Measurements from ENCODE around the gene TIGD6. TPM values are rescaled to one million over a fixed set of nuclear protein-coding genes. Genes with fewer than 3 reads are reported as not detected.
A peak's percentile ranks its signal among the peaks of the same experiment; 100 is the strongest.

TIGD6 gene
- total and polyA plus RNA-seq, 10 of the 15 experiments (the other 5 are each of a cell fraction or from before 2014, with no cell fraction given): 0.84 to 4.1 (median 2.7) TPM

DNA sequence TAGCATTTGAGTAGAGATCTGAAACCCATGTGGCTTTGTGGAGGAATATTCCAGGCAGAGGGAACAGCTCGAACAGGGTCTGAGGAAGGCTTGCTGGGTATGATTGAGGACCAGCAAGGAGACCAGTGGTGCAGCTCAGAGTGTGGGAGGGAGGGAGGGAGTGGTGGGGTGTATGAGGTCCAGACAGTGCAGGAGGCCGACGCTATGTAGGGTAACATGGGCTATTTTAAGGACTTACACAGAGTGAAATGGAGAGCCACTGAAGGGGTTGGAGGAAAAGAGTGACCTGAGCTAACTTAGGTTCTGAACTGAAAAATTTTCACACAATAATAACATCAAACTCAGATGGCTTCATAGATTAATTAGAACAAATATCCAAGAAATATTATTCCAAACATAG, 42.0 kb upstream of the TIGD6 start:
- Histone ChIP-seq H3K36me3 (ENCODE audit: control insufficient read depth in 2 of 2, insufficient read depth in 2 of 2, low read length in 1 of 2) (peaks cover 34% of the 10 kb centered on the region in 2 experiments), H4K20me1 (ENCODE audit: control insufficient read depth, insufficient read depth) (no peaks in the 10 kb centered on the region), H3K4me2 (ENCODE audit: control insufficient read depth, insufficient read depth) (no peak overlapping the region), H3K79me2 (ENCODE audit: control insufficient read depth, insufficient read depth, low read length) (no peaks in the 10 kb centered on the region), H3K27me3 (replicated peaks in 1 of 2; ENCODE audit: control insufficient read depth in 2 of 2, insufficient read depth in 2 of 2, low read length in 1 of 2) (no peaks in the 10 kb centered on the region), H3K9ac (ENCODE audit: control insufficient read depth, insufficient read depth, low read length) (no peak overlapping the region), H3K27ac (ENCODE audit: control insufficient read depth, insufficient read depth) (no peak overlapping the region), H3K9me3 (replicated peaks; ENCODE audit: control insufficient read depth, insufficient read depth, low read length) (no peaks in the 10 kb centered on the region), H3K4me3 (no peak overlapping the region), H2AFZ (ENCODE audit: control insufficient read depth, low read depth, low read length) (no peak overlapping the region), H3K4me1 (ENCODE audit: control insufficient read depth, insufficient read depth, low read length) (no peaks in the 10 kb centered on the region)
- ATAC-seq: no peak
- peak; percentile 18 for FAIRE-seq
- POLR2A ChIA-PET: no interaction called here
- CTCF ChIA-PET: no interaction called here
- SMC1A ChIA-PET (ENCODE audit: uncharacterized antibody, unreplicated experiment): no interaction called here
- RAD21 ChIA-PET (ENCODE audit: unreplicated experiment): no interaction called here
- DNase-seq (ENCODE audit: low read depth, low spot score): no peak
- intact Hi-C loops (cut with micrococcal nuclease; ENCODE audit: unreplicated experiment) (no loop called here), in situ Hi-C loops (cut with MboI) (no loop called here)
- BruUV-seq (replicated peaks): no TSS peak
- WGBS (ENCODE audit: insufficient coverage, insufficient replicate concordance, low lambda C conversion rate, missing lambda C conversion rate): 100% methylated on average over 3 of the region's 3 CpGs
- TF ChIP-seq SIX5 (IDR thresholded peaks at IDR 0.05; ENCODE audit: low read depth, low read length, severe bottlenecking) (no peak), JUNB (IDR thresholded peaks at IDR 0.05) (no peak), HDGF (IDR thresholded peaks at IDR 0.05) (no peak), SUZ12 (IDR thresholded peaks at IDR 0.05; ENCODE audit: unreplicated experiment) (no peak), SMARCA5 (IDR thresholded peaks at IDR 0.05) (no peak), POLR2AphosphoS2 (IDR thresholded peaks at IDR 0.05; ENCODE audit: low read depth, low read length) (no peak)
- TF ChIP-seq, protein P1, sequence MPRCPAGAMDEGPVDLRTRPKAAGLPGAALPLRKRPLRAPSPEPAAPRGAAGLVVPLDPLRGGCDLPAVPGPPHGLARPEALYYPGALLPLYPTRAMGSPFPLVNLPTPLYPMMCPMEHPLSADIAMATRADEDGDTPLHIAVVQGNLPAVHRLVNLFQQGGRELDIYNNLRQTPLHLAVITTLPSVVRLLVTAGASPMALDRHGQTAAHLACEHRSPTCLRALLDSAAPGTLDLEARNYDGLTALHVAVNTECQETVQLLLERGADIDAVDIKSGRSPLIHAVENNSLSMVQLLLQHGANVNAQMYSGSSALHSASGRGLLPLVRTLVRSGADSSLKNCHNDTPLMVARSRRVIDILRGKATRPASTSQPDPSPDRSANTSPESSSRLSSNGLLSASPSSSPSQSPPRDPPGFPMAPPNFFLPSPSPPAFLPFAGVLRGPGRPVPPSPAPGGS (IDR thresholded peaks at IDR 0.05; ENCODE audit: borderline replicate concordance, insufficient read depth, low read depth, low read length, poor library complexity, severe bottlenecking): no peak

DNA sequence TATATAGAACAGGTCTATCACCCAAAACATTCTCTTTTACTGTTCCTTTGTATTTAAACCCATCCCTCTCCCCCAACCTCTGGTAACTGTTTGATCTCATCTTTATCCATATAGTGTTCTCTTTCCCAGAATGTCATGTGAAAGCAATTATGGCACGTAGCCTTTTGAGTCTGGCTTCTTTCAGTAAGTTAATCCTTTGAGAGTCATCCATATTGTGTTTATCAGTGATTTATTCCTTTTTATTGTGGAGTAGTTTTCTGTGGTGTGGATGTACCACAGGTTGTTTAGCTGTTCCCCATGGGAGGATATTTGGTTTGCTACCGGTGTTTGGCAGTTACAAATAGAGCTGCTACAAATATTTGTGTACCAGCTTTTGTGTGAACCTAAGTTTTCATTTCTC, 38.1 kb upstream of the TIGD6 start:
- RAD21 ChIA-PET (ENCODE audit: unreplicated experiment): no interaction called here
- H4K20me1 ChIP-seq (ENCODE audit: control insufficient read depth, insufficient read depth): no peaks in the 10 kb centered on the region
- no peak overlapping the region for H2AFZ ChIP-seq (ENCODE audit: control insufficient read depth, low read depth, low read length)
- H3K27ac ChIP-seq (ENCODE audit: control insufficient read depth, insufficient read depth): no peak overlapping the region
- no peaks in the 10 kb centered on the region for H3K27me3 ChIP-seq (replicated peaks in 1 of 2; ENCODE audit: control insufficient read depth in 2 of 2, insufficient read depth in 2 of 2, low read length in 1 of 2)
- POLR2A ChIA-PET: no interaction called here
- WGBS (ENCODE audit: insufficient coverage, insufficient replicate concordance, low lambda C conversion rate, missing lambda C conversion rate): 67% methylated on average over 2 of the region's 2 CpGs
- DNase-seq (ENCODE audit: low read depth, low spot score) (no peak), ATAC-seq (no peak), FAIRE-seq (no peak)
- H3K4me1 ChIP-seq (ENCODE audit: control insufficient read depth, insufficient read depth, low read length): peaks cover 7% of the 10 kb centered on the region
- no peak overlapping the region for H3K9ac ChIP-seq (ENCODE audit: control insufficient read depth, insufficient read depth, low read length)
- H3K4me2 ChIP-seq (ENCODE audit: control insufficient read depth, insufficient read depth): no peak overlapping the region
- BruUV-seq (replicated peaks): no TSS peak
- H3K79me2 ChIP-seq (ENCODE audit: control insufficient read depth, insufficient read depth, low read length): no peaks in the 10 kb centered on the region
- H3K4me3 ChIP-seq: no peak overlapping the region
- in situ Hi-C loops (cut with MboI): no loop called here
- intact Hi-C loops (cut with micrococcal nuclease; ENCODE audit: unreplicated experiment): loop anchor here (5.0 kb wide), 1 partner anchor 179 kb away; no protein-coding TSS in a partner anchor
- H3K36me3 ChIP-seq (ENCODE audit: control insufficient read depth in 2 of 2, insufficient read depth in 2 of 2, low read length in 1 of 2): peaks cover 23 to 46% of the 10 kb centered on the region in 2 experiments
- H3K9me3 ChIP-seq (replicated peaks; ENCODE audit: control insufficient read depth, insufficient read depth, low read length): no peaks in the 10 kb centered on the region
- SMC1A ChIA-PET (ENCODE audit: uncharacterized antibody, unreplicated experiment): no interaction called here
- CTCF ChIA-PET: interaction anchor here (0.6 to 1.1 kb wide), 2 partner anchors 17 to 155 kb away, joined by 3 read pairs; no protein-coding TSS in a partner anchor
- TF ChIP-seq EP300 (IDR thresholded peaks at IDR 0.05; ENCODE audit: borderline replicate concordance in 1 of 2, control insufficient read depth in 1 of 2, low read depth in 2 of 2, low read length in 2 of 2): no peak
- TF ChIP-seq PAX8 (IDR thresholded peaks at IDR 0.05): no peak
- no peak for TF ChIP-seq POLR2AphosphoS2 (IDR thresholded peaks at IDR 0.05; ENCODE audit: low read depth, low read length)
- TF ChIP-seq JUND (IDR thresholded peaks at IDR 0.05; ENCODE audit: low read depth, low read length): no peak
- no peak for TF ChIP-seq TCF7 (IDR thresholded peaks at IDR 0.05; ENCODE audit: borderline replicate concordance)
- TF ChIP-seq, protein P2, sequence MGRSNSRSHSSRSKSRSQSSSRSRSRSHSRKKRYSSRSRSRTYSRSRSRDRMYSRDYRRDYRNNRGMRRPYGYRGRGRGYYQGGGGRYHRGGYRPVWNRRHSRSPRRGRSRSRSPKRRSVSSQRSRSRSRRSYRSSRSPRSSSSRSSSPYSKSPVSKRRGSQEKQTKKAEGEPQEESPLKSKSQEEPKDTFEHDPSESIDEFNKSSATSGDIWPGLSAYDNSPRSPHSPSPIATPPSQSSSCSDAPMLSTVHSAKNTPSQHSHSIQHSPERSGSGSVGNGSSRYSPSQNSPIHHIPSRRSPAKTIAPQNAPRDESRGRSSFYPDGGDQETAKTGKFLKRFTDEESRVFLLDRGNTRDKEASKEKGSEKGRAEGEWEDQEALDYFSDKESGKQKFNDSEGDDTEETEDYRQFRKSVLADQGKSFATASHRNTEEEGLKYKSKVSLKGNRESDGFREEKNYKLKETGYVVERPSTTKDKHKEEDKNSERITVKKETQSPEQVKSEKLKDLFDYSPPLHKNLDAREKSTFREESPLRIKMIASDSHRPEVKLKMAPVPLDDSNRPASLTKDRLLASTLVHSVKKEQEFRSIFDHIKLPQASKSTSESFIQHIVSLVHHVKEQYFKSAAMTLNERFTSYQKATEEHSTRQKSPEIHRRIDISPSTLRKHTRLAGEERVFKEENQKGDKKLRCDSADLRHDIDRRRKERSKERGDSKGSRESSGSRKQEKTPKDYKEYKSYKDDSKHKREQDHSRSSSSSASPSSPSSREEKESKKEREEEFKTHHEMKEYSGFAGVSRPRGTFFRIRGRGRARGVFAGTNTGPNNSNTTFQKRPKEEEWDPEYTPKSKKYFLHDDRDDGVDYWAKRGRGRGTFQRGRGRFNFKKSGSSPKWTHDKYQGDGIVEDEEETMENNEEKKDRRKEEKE (IDR thresholded peaks at IDR 0.05): no peak
- TF ChIP-seq, protein P3, sequence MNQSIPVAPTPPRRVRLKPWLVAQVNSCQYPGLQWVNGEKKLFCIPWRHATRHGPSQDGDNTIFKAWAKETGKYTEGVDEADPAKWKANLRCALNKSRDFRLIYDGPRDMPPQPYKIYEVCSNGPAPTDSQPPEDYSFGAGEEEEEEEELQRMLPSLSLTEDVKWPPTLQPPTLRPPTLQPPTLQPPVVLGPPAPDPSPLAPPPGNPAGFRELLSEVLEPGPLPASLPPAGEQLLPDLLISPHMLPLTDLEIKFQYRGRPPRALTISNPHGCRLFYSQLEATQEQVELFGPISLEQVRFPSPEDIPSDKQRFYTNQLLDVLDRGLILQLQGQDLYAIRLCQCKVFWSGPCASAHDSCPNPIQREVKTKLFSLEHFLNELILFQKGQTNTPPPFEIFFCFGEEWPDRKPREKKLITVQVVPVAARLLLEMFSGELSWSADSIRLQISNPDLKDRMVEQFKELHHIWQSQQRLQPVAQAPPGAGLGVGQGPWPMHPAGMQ (IDR thresholded peaks at IDR 0.05; ENCODE audit: borderline replicate concordance): no peak

Data from GM12878 (cell line).